HG03575 (cell line): ENCODE measurements around the gene GHITM.
"Not testable (repeated sequence)": the region's sequence is repeated elsewhere in the genome, so short reads cannot be mapped to it uniquely, and the experiment has no call there.

ENCODE experiments used
- ATAC-seq: cut with Tn5 transposase; IDR thresholded peaks from one replicate; pipeline ENCODE4 v1.9.1; 2021; ENCODE audit not compliant: unreplicated experiment, insufficient number of reproducible peaks, low FRiP score; ENCODE audit errors: extremely low read depth

Gene GHITM

GRCh38 chr10:84139126-84140035 is at the start of gene GHITM:
Gene GHITM (plus strand): TSS chr10:84139509. CDS start chr10:84141501, 1,992 bp downstream.
- ATAC-seq = peak; percentile 98

DNA sequence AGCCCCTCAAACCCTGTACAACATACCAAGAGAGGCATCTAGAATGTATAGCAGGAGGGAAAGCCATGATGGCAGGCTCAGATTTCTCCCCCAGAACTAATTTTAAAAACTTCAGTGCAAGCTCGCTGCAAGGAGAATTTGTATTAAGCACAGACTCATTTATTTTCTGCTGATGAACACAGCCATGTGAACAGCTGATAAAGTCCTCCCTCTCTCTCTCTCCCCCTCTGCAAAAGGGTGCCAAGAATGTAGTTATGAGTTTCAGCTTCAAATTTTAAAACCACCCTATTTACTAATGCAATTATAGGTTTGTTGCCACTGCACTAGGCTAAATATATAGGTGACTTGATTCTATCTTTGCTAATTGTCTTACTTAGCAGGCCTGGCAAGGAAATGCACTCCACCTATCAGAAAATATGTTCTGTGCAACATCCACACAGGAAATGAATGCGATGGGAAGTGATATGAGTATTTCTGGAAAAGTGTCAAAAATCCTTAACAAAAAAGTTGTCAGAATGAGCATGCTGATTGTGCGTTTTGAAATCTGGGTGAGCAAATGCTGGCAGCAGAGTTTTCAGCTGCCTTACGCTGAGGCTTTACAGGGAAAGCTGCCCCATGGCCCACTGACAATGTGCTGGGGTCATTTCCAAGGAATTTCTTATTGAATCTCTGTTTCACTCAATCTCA is 43.4 kb upstream of the GHITM start:
- no peak for ATAC-seq

DNA sequence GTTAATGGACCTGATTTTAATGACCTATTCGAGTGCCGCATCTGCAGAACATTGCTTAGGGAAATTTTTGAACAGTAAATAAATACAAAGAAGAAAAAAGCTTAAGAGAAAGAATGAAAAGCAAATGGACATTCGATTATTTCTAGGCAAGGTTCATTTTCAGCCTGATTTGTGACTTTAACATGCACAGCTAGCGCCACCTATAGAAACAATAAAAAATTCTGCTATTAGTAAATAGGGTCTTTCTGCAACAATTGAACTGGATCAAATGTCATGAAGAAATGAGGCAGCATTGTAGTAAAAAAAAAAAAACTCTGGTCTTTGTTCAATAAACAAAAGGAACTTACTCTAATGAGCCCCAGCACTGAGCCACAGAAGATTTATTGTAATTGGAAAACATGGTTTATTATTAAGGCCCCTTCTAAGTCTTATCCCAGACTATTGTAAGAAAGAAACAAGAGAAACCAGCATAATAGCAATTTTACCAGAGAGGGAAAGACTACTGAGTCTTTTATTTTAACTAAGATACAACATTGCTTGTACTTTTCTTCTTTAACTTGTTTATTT is 41.4 kb upstream of the GHITM start:
- ATAC-seq = no peak

GRCh38 chr10:84098667-84099066 is 40.6 kb upstream of the GHITM start:
- ATAC-seq = no peak

DNA sequence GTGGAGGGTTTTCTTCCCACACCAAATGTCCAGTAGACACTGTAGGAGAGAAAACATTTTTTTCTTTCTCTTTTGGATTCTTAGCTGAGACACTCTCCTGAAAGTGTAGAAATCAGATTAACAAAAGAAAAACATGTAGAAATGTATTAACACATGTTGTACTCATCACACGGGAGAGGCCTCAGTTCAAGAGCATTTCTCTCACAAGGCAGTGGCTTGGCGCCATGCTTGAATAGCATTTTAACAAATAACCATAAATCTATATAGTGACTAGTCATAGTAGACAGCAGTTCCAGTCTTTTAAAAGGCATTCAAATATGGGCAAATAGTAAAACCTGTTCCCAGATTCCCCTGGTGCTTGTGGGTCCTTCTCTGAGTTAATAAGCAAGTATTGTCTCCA is 38.3 kb upstream of the GHITM start:
- no peak for ATAC-seq

DNA sequence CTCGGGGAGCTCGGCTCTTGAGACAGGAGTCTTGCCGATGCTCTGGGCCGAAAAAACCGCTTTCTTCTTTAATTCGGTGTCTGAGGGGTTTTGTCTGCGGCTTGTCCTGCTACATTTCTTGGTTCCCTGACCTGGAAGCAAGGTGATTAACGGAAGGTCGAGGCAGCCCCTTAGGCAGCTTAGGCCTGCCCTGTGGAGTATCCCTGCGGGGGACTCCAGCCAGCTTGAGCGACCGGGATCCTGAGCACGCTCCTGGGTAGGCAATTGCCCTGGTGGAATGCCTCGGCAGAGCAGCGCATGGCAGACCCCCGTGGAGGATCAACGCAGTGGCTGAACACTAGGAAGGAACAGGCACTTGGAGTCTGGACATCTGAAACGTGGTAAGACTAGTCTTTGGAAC is 30.5 kb upstream of the GHITM start:
- ATAC-seq = no peak

GRCh38 chr10:84109772-84110171 is 29.5 kb upstream of the GHITM start:
- not testable (repeated sequence) for ATAC-seq

GRCh38 chr10:84113468-84113867 is 25.8 kb upstream of the GHITM start:
- ATAC-seq = not testable (repeated sequence)

- no peak for ATAC-seq
These were observed 25.1 kb upstream of the GHITM start for GRCh38 chr10:84114088-84114667.

- ATAC-seq = not testable (repeated sequence)
These were observed 22.1 kb upstream of the GHITM start for GRCh38 chr10:84117204-84117603.

GRCh38 chr10:84117686-84118394 is 21.5 kb upstream of the GHITM start:
- no peak for ATAC-seq

DNA sequence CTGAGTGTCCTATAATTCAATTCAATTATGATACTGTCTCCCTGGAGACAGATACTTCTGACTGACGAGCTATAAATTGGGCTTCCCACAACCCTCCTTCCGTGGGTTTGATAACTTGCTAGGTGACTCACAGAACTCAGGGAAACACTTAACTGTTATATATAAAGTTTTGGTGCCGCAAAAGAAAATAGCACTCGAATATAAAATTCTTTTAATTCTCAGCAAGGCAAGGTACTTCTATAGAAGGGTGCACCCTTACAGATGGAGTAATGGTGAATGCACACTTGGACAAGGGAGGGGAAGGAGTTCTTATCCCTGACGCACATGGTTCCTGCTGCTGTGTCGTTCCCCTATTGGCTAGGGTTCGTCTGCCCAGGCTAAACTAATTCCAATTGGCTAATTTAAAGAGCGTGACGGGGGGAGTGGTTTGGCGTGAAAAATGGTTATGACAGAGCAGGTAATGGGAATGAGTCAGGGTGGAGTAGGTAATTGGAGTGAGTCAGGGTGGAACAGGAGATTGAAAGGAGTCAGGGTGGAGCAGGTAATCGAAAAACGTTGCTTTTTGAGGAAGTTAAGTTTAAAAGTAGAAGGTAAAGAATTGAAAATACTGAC is 20.8 kb upstream of the GHITM start:
- ATAC-seq = no peak

GRCh38 chr10:84123362-84123761 is 15.9 kb upstream of the GHITM start:
- ATAC-seq = no peak

GRCh38 chr10:84125910-84126784 is 13.2 kb upstream of the GHITM start:
- not testable (repeated sequence) for ATAC-seq

- ATAC-seq = no peak
These were observed 12.5 kb upstream of the GHITM start for GRCh38 chr10:84126785-84127167.

GRCh38 chr10:84135836-84136235 is 3.5 kb upstream of the GHITM start:
- no peak for ATAC-seq

GRCh38 chr10:84137811-84138210 is 1.5 kb upstream of the GHITM start:
- no peak for ATAC-seq
